HG03575 (cell line): ENCODE results near the gene UBE2F.

Source experiments
- ATAC-seq: cut with Tn5 transposase; IDR thresholded peaks from one replicate; pipeline ENCODE4 v1.9.1; 2021; ENCODE audit not compliant: unreplicated experiment, insufficient number of reproducible peaks, low FRiP score; ENCODE audit errors: extremely low read depth

Gene UBE2F

DNA sequence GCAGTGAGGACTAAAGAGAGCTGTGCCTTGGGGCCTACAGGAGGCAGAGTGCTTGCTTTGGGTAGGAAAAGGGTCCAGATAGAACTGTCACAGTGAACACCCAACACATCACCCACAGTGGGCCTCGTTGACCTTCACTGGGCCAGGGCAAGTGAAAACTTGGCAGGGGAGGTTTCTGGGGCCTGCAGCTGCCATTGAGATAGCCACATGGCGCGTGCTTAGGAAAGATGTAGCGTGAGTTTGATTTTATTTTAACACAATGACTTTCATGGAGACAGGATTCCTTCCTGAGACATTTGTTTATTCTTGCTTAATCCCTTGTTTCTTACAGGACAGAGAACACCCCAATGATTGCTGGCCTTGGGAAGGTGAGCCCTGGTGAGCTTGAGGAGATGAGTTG lies 124.1 kb downstream of the UBE2F start:
- ATAC-seq, result no peak

DNA sequence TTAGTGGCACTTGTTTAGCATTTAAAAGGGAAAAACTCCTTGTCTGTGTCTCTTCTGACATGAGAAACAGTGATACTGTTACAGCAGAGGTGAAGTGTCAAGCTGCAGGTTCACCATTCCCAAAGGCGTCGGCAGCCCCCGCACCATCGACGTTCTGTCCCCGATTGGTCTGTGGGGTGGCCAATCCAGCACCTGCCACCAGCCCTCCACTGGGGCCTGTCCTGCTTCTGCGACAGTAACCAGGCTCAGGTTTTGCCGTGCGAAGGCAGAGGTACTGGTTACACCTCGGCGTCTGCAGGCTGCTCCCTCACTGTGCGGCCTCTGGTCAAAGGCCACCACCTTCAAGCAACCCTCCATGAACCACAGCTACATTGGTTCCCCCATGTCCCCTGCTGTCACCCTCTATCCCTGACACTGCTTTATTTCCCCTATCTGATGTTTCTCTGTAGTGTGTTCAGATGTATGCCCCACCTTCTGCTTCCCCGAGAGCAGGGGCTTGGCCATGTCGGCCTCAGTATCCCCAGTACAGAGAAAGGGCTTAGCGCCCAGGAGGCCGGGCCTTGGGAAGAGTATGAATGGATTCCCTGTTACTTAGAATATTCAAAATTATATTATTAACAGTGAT lies 124.7 kb downstream of the UBE2F start:
- ATAC-seq, result no peak
